A549 (cell line): Measurements from ENCODE around the gene ANKRD27. TPM values are rescaled to one million over a fixed set of nuclear protein-coding genes. Genes with fewer than 3 reads are reported as not detected.

Experiments
- ATAC-seq, 2 experiments: fragments of 200-7000 bp in 1 of 2; fragments of >200 bp in 1 of 2; cut with Nextera tagmentation in 1 of 2; cut with Tn5 transposase in 1 of 2; 3 replicates each; pipeline versions ENCODE4 v1.8.0 to v1.9.1; 2018 to 2020; ENCODE audit warnings: mild to moderate bottlenecking in 1 of 2, moderate library complexity in 1 of 2
- CTCF ChIA-PET: fragments of 300-600 bp; sonication (Branson Sonifier 250); formaldehyde crosslinking; extraction: SDS; loops from one replicate; lab custom pipeline; 2021; ENCODE audit warnings: antibody characterized with exemption, inconsistent platforms; lab: Yijun Ruan, JAX
- POLR2A ChIA-PET: fragments of 350-600 bp; formaldehyde crosslinking; extraction: SDS; loops from one replicate; lab custom pipeline; 2021; ENCODE audit warnings: antibody characterized with exemption, inconsistent platforms; lab: Yijun Ruan, JAX
- DNase-seq, 2 experiments: peaks; one replicate each; pipeline versions ENCODE4 v3.0.0 to v3.0.0-alpha.2; 2011 to 2016; ENCODE audit warnings: low read depth in 1 of 2, low spot score in 1 of 2
- FAIRE-seq: peaks from 2 replicates; lab custom pipeline; 2011; peaks lifted over from hg19 to GRCh38; lab: Jason Lieb, UNC
- H3K27ac ChIP-seq, 2 experiments: fragments of >200 bp; sonication (Bioruptor Twin); formaldehyde crosslinking; 3 replicates each; pipeline ENCODE4 v1.5.1; 2016 to 2017
- H3K4me1 ChIP-seq: fragments of >200 bp; sonication (Bioruptor Twin); formaldehyde crosslinking; 3 replicates; pipeline ENCODE4 v1.6.1; 2016
- H3K4me2 ChIP-seq: fragments of >200 bp; sonication (Bioruptor Twin); formaldehyde crosslinking; 3 replicates; pipeline ENCODE4 v1.6.1; 2016
- H3K4me3 ChIP-seq: fragments of >200 bp; sonication (Bioruptor Twin); formaldehyde crosslinking; 3 replicates; pipeline ENCODE4 v1.5.1; 2016
- H3K9me3 ChIP-seq: fragments of >200 bp; sonication (Bioruptor Twin); formaldehyde crosslinking; 3 replicates; pipeline ENCODE4 v1.6.1; 2016
- FOXS1 ChIP-seq: fragments of 250-450 bp; sonication (Bioruptor Pico); IDR thresholded peaks from 2 replicates; pipeline ENCODE4 v1.5.0; 2020; ENCODE audit warnings: mild to moderate bottlenecking, moderate library complexity
- HMGXB4 ChIP-seq: fragments of 250-450 bp; sonication (Bioruptor Pico); IDR thresholded peaks from 2 replicates; pipeline ENCODE4 v1.5.0; 2021; ENCODE audit warnings: mild to moderate bottlenecking, moderate library complexity, borderline replicate concordance
- MAX ChIP-seq: IDR thresholded peaks from 2 replicates; pipeline ENCODE4 v1.6.1; 2012
- MAZ ChIP-seq: fragments of 150-350 bp; IDR thresholded peaks from 2 replicates; pipeline ENCODE4 v1.6.1; 2014; ENCODE audit warnings: antibody characterized with exemption, low read depth, low read length, borderline replicate concordance
- POLR2A ChIP-seq: IDR thresholded peaks from 2 replicates; pipeline ENCODE4 v1.6.1; 2012; ENCODE audit warnings: mild to moderate bottlenecking, low read length
- POLR2AphosphoS2 ChIP-seq: conservative IDR thresholded peaks from 2 replicates; pipeline ENCODE4 v1.6.1; 2012; ENCODE audit warnings: low read length, improper control_type of control experiment, inconsistent platforms
- RCOR1 ChIP-seq: fragments of 150-350 bp; IDR thresholded peaks from 2 replicates; pipeline ENCODE4 v1.6.1; 2014; ENCODE audit warnings: antibody characterized with exemption, low read length, low read depth
- ZC3H11A ChIP-seq: fragments of 450-650 bp; IDR thresholded peaks from 2 replicates; pipeline ENCODE4 v1.6.1; 2014; ENCODE audit warnings: antibody characterized with exemption, mild to moderate bottlenecking
- ZFP36 ChIP-seq: fragments of 450-650 bp; IDR thresholded peaks from 2 replicates; pipeline ENCODE4 v1.6.1; 2014; ENCODE audit warnings: borderline replicate concordance; ENCODE audit not compliant: partially characterized antibody
- ZSCAN20 ChIP-seq: fragments of 250-450 bp; sonication (Bioruptor Pico); IDR thresholded peaks from 2 replicates; pipeline ENCODE4 v1.8.0; 2022; ENCODE audit warnings: mild to moderate bottlenecking, moderate library complexity
- WGBS: methylation state at CpG from one replicate; pipeline ENCODE4 v1.1.6; 2017; ENCODE audit errors: missing lambda C conversion rate; 5-methylcytosine and 5-hydroxymethylcytosine counted together
- polyA plus RNA-seq, 4 experiments: library from polyadenylated mRNA; depleted of rRNA in 3 of 4; stranded (reverse); fragments of >200 nt; fragmentation: RNase III in 1 of 4; extraction: RNeasy Plus Mini Kit Qiagen cat#74134 plus additional on column Dnase treatment in 1 of 4; gene quantifications; 2 replicates in 3 of 4; 3 replicates in 1 of 4; pipeline ENCODE4 v1.2.3, GENCODE V29; 2011 to 2017
- TF ChIP-seq, protein P1 (sequence below): fragments of 200-600 bp; sonication (generic); IDR thresholded peaks from 2 replicates; pipeline ENCODE4 v1.6.1; 2016; ENCODE audit warnings: antibody characterized with exemption, mild to moderate bottlenecking, moderate library complexity
- TF ChIP-seq, protein P2 (sequence below): fragments of 150-350 bp; IDR thresholded peaks from 2 replicates; pipeline ENCODE4 v1.6.1; 2014; ENCODE audit warnings: low read depth, mild to moderate bottlenecking, low read length
- TF ChIP-seq, protein P3 (sequence below): fragments of 450-650 bp; IDR thresholded peaks from 2 replicates; pipeline ENCODE4 v1.6.1; 2014; ENCODE audit warnings: antibody characterized with exemption
- TF ChIP-seq, protein P4 (sequence below): IDR thresholded peaks from 2 replicates; pipeline ENCODE4 v1.6.1; 2012

The ANKRD27 gene
- polyA plus RNA-seq, 2 of the 4 experiments (the other 2 are of a cell fraction) = 23.1 to 60.8 TPM

DNA sequence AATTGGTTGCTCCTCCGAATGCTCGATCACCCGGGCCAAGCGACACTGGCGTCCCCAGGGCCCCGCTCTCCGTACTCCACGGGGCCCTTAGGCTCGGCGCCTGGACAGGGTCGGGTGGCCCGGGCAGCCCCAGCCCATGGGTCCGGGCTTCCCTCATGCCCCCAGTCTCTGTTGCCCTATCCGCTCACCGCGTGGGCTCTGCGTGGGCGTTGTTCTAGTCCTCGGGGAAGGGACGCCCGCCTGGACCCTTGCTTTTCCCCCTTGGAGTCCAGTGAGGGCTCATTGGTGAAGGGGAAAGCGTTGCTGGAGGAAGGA, 45.9 kb upstream of the ANKRD27 start:
- no peak overlapping the region for H3K4me3 ChIP-seq

DNA sequence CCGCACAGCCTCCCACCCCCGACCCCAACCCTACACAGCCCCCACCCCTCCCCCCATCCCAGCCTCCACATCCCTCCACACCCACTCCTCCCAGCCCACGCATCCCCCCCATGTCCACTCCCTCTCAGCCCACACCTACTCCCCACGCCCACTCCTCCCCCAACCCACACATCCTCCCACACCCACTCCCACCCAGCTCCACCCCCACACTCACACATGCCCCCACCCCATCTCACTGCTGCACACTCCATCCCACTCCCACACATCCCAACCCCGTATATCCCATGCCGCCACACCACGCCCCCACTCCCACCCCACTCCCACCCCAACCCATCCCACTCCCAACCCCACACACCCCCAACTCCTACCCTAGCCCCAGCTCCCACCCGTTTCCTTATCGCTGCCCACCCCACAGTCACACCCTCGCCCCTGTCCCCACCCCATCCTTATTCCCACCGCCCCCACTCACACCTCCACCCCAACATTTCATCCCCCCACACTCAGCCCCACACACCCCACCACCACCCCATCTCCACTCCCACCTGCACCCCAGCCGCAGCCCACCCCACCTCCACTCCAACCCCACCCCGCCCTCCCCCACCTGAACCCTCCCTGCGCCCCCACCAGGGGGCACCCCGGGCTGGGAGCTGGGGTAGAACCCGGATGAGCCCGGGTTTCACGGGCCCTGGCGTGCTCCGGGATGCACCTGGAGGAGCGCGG, 45.4 kb upstream of the ANKRD27 start:
- WGBS = 96% methylated on average over 5 of the region's 22 CpGs
- H3K4me3 ChIP-seq = no peak overlapping the region
- no peaks in the 10 kb centered on the region for H3K9me3 ChIP-seq
- no peak overlapping the region for H3K27ac ChIP-seq
- H3K4me2 ChIP-seq = no peak overlapping the region
- ATAC-seq (no peak), DNase-seq (no peak)
- ChIA-PET POLR2A (no interaction called here), CTCF (interaction anchor here (0.5 to 1.4 kb wide), 3 partner anchors 9 to 393 kb away, joined by 3 to 4 read pairs (median 3); partner anchors contain the start of gene SLC7A9)
- H3K4me1 ChIP-seq = no peaks in the 10 kb centered on the region
- TF ChIP-seq FOXS1 (no peak), RCOR1 (no peak), POLR2A (no peak), HMGXB4 (CRISPR knock-in tag) (no peak), POLR2AphosphoS2 (no peak), MAX (no peak), ZSCAN20 (CRISPR knock-in tag) (no peak), ZC3H11A (no peak)
- TF ChIP-seq, protein P1, sequence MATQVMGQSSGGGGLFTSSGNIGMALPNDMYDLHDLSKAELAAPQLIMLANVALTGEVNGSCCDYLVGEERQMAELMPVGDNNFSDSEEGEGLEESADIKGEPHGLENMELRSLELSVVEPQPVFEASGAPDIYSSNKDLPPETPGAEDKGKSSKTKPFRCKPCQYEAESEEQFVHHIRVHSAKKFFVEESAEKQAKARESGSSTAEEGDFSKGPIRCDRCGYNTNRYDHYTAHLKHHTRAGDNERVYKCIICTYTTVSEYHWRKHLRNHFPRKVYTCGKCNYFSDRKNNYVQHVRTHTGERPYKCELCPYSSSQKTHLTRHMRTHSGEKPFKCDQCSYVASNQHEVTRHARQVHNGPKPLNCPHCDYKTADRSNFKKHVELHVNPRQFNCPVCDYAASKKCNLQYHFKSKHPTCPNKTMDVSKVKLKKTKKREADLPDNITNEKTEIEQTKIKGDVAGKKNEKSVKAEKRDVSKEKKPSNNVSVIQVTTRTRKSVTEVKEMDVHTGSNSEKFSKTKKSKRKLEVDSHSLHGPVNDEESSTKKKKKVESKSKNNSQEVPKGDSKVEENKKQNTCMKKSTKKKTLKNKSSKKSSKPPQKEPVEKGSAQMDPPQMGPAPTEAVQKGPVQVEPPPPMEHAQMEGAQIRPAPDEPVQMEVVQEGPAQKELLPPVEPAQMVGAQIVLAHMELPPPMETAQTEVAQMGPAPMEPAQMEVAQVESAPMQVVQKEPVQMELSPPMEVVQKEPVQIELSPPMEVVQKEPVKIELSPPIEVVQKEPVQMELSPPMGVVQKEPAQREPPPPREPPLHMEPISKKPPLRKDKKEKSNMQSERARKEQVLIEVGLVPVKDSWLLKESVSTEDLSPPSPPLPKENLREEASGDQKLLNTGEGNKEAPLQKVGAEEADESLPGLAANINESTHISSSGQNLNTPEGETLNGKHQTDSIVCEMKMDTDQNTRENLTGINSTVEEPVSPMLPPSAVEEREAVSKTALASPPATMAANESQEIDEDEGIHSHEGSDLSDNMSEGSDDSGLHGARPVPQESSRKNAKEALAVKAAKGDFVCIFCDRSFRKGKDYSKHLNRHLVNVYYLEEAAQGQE = no peak
- TF ChIP-seq, protein P2, sequence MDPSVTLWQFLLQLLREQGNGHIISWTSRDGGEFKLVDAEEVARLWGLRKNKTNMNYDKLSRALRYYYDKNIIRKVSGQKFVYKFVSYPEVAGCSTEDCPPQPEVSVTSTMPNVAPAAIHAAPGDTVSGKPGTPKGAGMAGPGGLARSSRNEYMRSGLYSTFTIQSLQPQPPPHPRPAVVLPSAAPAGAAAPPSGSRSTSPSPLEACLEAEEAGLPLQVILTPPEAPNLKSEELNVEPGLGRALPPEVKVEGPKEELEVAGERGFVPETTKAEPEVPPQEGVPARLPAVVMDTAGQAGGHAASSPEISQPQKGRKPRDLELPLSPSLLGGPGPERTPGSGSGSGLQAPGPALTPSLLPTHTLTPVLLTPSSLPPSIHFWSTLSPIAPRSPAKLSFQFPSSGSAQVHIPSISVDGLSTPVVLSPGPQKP = no peak
- TF ChIP-seq, protein P3, sequence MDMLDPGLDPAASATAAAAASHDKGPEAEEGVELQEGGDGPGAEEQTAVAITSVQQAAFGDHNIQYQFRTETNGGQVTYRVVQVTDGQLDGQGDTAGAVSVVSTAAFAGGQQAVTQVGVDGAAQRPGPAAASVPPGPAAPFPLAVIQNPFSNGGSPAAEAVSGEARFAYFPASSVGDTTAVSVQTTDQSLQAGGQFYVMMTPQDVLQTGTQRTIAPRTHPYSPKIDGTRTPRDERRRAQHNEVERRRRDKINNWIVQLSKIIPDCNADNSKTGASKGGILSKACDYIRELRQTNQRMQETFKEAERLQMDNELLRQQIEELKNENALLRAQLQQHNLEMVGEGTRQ = no peak
- TF ChIP-seq, all 56 proteins: peak for 0
- no peak for FAIRE-seq

More for the DNA sequence above, 45.9 kb upstream of the ANKRD27 start:
- Histone ChIP-seq H3K27ac (no peak overlapping the region), H3K9me3 (0 out of 3 replicates have a peak, but pooled peaks cover 4% of the 10 kb centered on the region), H3K4me1 (no peaks in the 10 kb centered on the region), H3K4me2 (no peak overlapping the region)
- 93% methylated on average over 22 of the region's 22 CpGs for WGBS
- FAIRE-seq = no peak
- TF ChIP-seq, protein P4, sequence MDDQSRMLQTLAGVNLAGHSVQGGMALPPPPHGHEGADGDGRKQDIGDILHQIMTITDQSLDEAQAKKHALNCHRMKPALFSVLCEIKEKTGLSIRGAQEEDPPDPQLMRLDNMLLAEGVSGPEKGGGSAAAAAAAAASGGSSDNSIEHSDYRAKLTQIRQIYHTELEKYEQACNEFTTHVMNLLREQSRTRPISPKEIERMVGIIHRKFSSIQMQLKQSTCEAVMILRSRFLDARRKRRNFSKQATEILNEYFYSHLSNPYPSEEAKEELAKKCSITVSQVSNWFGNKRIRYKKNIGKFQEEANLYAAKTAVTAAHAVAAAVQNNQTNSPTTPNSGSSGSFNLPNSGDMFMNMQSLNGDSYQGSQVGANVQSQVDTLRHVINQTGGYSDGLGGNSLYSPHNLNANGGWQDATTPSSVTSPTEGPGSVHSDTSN = no peak
- no peak for TF ChIP-seq ZFP36
- TF ChIP-seq MAZ = no peak
- ATAC-seq = no peak
- no peak for DNase-seq
- CTCF ChIA-PET = interaction anchor here (1.4 kb wide), 1 partner anchor 9 kb away, joined by 4 read pairs; no protein-coding TSS in a partner anchor
- POLR2A ChIA-PET = no interaction called here
